IMR-90 (cell line): Measurements from ENCODE around the gene COL19A1. TPM values are rescaled to one million over a fixed set of nuclear protein-coding genes. Genes with fewer than 3 reads are reported as not detected.

Experiments
- ATAC-seq: fragments of 200-7000 bp; cut with Tn5 transposase; 2 replicates; pipeline ENCODE4 v1.9.1; 2020; ENCODE audit warnings: low read depth, mild to moderate bottlenecking, moderate library complexity
- BruUV-seq: library from RNA; stranded (reverse); fragments of 400-500 nt; replicated peaks from 2 replicates; lab custom pipeline; 2021; lab: Mats Ljungman, UMichigan
- CTCF ChIA-PET: fragments of 300-600 bp; formaldehyde crosslinking; extraction: SDS; loops from one replicate; lab custom pipeline; 2021; ENCODE audit warnings: antibody characterized with exemption; lab: Yijun Ruan, JAX
- POLR2A ChIA-PET: fragments of 300-600 bp; sonication (Branson Sonifier 250); formaldehyde crosslinking; loops from one replicate; lab custom pipeline; 2022; ENCODE audit warnings: antibody characterized with exemption; ENCODE audit not compliant: unreplicated experiment; lab: Charles Lee
- DNase-seq: peaks from one replicate; pipeline ENCODE4 v3.0.0; 2013
- H2AFZ ChIP-seq: replicated peaks from 2 replicates; pipeline ENCODE3; 2013; ENCODE audit warnings: low read length, mild to moderate bottlenecking; ENCODE audit not compliant: poor library complexity
- H2AK5ac ChIP-seq: 2 replicates; pipeline ENCODE4 v1.6.1; 2013; ENCODE audit warnings: low read depth, low read length, inconsistent platforms
- H2AK9ac ChIP-seq: replicated peaks from 2 replicates; pipeline ENCODE3; 2013; ENCODE audit warnings: mild to moderate bottlenecking, low read depth, low read length, moderate library complexity; ENCODE audit not compliant: poor library complexity
- H2BK120ac ChIP-seq: 2 replicates; pipeline ENCODE4 v1.6.1; 2013; ENCODE audit warnings: low read depth, low read length, inconsistent platforms
- H2BK15ac ChIP-seq: 3 replicates; pipeline ENCODE4 v1.6.1; 2013; ENCODE audit warnings: low read depth, low read length, inconsistent platforms
- H2BK20ac ChIP-seq: 2 replicates; pipeline ENCODE4 v1.6.1; 2013; ENCODE audit warnings: low read depth, mild to moderate bottlenecking, inconsistent platforms, low read length, moderate library complexity
- H2BK5ac ChIP-seq: 2 replicates; pipeline ENCODE4 v1.6.1; 2013; ENCODE audit warnings: mild to moderate bottlenecking, low read depth, low read length, inconsistent platforms; ENCODE audit not compliant: poor library complexity, severe bottlenecking
- H3K14ac ChIP-seq: replicated peaks from 2 replicates; pipeline ENCODE4 v1.6.1; 2013; ENCODE audit warnings: low read depth, low read length, inconsistent platforms
- H3K18ac ChIP-seq: 2 replicates; pipeline ENCODE4 v1.6.1; 2013; ENCODE audit warnings: low read depth, low read length, control low read depth
- H3K23ac ChIP-seq: 2 replicates; pipeline ENCODE4 v1.6.1; 2013; ENCODE audit warnings: low read depth, low read length, inconsistent platforms
- H3K27ac ChIP-seq: 2 replicates; pipeline ENCODE4 v1.5.1; 2013; ENCODE audit warnings: mild to moderate bottlenecking, control low read depth, low read length; ENCODE audit not compliant: insufficient read depth
- H3K27me3 ChIP-seq: 2 replicates; pipeline ENCODE4 v1.6.1; 2013; ENCODE audit warnings: low read length; ENCODE audit not compliant: control insufficient read depth, insufficient read depth
- H3K36me3 ChIP-seq: 2 replicates; pipeline ENCODE4 v1.6.1; 2013; ENCODE audit warnings: low read length, mixed read lengths; ENCODE audit not compliant: control insufficient read depth, insufficient read depth
- H3K4ac ChIP-seq: 2 replicates; pipeline ENCODE4 v1.6.1; 2013; ENCODE audit warnings: low read depth, low read length, inconsistent platforms
- H3K4me1 ChIP-seq: 2 replicates; pipeline ENCODE4 v1.6.1; 2013; ENCODE audit warnings: low read length, mixed read lengths; ENCODE audit not compliant: control insufficient read depth, insufficient read depth
- H3K4me2 ChIP-seq: 2 replicates; pipeline ENCODE4 v1.6.1; 2013; ENCODE audit warnings: low read depth, mild to moderate bottlenecking, control low read depth, low read length, moderate library complexity
- H3K4me3 ChIP-seq: 2 replicates; pipeline ENCODE4 v1.5.1; 2013; ENCODE audit warnings: low read depth, mild to moderate bottlenecking, control low read depth, low read length, moderate library complexity; ENCODE audit not compliant: insufficient read depth
- H3K56ac ChIP-seq: 2 replicates; pipeline ENCODE4 v1.6.1; 2013; ENCODE audit warnings: low read length, inconsistent platforms; ENCODE audit not compliant: insufficient read depth; ENCODE audit errors: extremely low read depth
- H3K79me1 ChIP-seq, 2 experiments: 2 replicates each; pipeline ENCODE4 v1.6.1; 2013; ENCODE audit warnings: low read length in 2 of 2, inconsistent platforms in 1 of 2, low read depth in 1 of 2
- H3K9ac ChIP-seq: 2 replicates; pipeline ENCODE4 v1.6.1; 2013; ENCODE audit warnings: low read depth, low read length, control low read depth
- H3K9me1 ChIP-seq: 2 replicates; pipeline ENCODE4 v1.6.1; 2013; ENCODE audit warnings: low read length, inconsistent platforms; ENCODE audit not compliant: insufficient read depth
- H3K9me3 ChIP-seq: 2 replicates; pipeline ENCODE4 v1.6.1; 2013; ENCODE audit warnings: low read length; ENCODE audit not compliant: control insufficient read depth, insufficient read depth
- H4K20me1 ChIP-seq: 2 replicates; pipeline ENCODE4 v1.6.1; 2013; ENCODE audit warnings: low read length, inconsistent platforms; ENCODE audit not compliant: insufficient read depth
- H4K5ac ChIP-seq: 2 replicates; pipeline ENCODE4 v1.6.1; 2013; ENCODE audit warnings: mild to moderate bottlenecking, low read depth, low read length, control low read depth
- H4K8ac ChIP-seq, 2 experiments: 2 replicates each; pipeline ENCODE4 v1.6.1; 2013; ENCODE audit warnings: low read depth in 2 of 2, low read length in 2 of 2, control low read depth in 1 of 2, inconsistent platforms in 1 of 2
- H4K91ac ChIP-seq: 2 replicates; pipeline ENCODE4 v1.6.1; 2013; ENCODE audit warnings: low read depth, low read length, inconsistent platforms; ENCODE audit not compliant: insufficient read depth
- BHLHE40 ChIP-seq: fragments of 150-350 bp; IDR thresholded peaks from 2 replicates; pipeline ENCODE4 v1.6.1; 2016; ENCODE audit warnings: mild to moderate bottlenecking, low read depth, low read length
- CEBPB ChIP-seq: IDR thresholded peaks from 2 replicates; pipeline ENCODE4 v1.6.1; 2012; ENCODE audit warnings: low read depth, low read length, improper control_type of control experiment
- CHD1 ChIP-seq: IDR thresholded peaks from 2 replicates; pipeline ENCODE4 v1.6.1; 2012; ENCODE audit warnings: low read depth, low read length, improper control_type of control experiment
- CTCF ChIP-seq: conservative IDR thresholded peaks from 2 replicates; pipeline ENCODE4 v1.5.1; 2012; ENCODE audit warnings: mild to moderate bottlenecking, low read depth, low read length, improper control_type of control experiment
- ELK1 ChIP-seq: fragments of 150-350 bp; IDR thresholded peaks from 2 replicates; pipeline ENCODE4 v1.6.1; 2016; ENCODE audit warnings: low read depth, mild to moderate bottlenecking, low read length, moderate library complexity, borderline replicate concordance
- FOS ChIP-seq: fragments of 150-350 bp; IDR thresholded peaks from 2 replicates; pipeline ENCODE4 v1.6.1; 2016; ENCODE audit warnings: low read depth, low read length
- MAFK ChIP-seq: IDR thresholded peaks from 2 replicates; pipeline ENCODE4 v1.6.1; 2012; ENCODE audit warnings: low read depth, low read length, improper control_type of control experiment
- MAZ ChIP-seq: IDR thresholded peaks from 2 replicates; pipeline ENCODE4 v1.6.1; 2012; ENCODE audit warnings: low read depth, mild to moderate bottlenecking, low read length, improper control_type of control experiment, moderate library complexity, borderline replicate concordance
- MXI1 ChIP-seq: IDR thresholded peaks from 2 replicates; pipeline ENCODE4 v1.6.1; 2012; ENCODE audit warnings: low read depth, mild to moderate bottlenecking, low read length, moderate library complexity, borderline replicate concordance
- NFE2L2 ChIP-seq: fragments of 150-350 bp; IDR thresholded peaks from 2 replicates; pipeline ENCODE4 v1.6.1; 2016; ENCODE audit warnings: low read depth, mild to moderate bottlenecking, low read length
- POLR2A ChIP-seq: IDR thresholded peaks from 2 replicates; pipeline ENCODE4 v1.6.1; 2012; ENCODE audit warnings: mild to moderate bottlenecking, low read depth, low read length
- RAD21 ChIP-seq: IDR thresholded peaks from 2 replicates; pipeline ENCODE4 v1.6.1; 2012; ENCODE audit warnings: low read length, improper control_type of control experiment
- RCOR1 ChIP-seq: IDR thresholded peaks from 2 replicates; pipeline ENCODE4 v1.6.1; 2012; ENCODE audit warnings: mild to moderate bottlenecking, low read length, improper control_type of control experiment; ENCODE audit not compliant: insufficient replicate concordance
- RFX5 ChIP-seq: IDR thresholded peaks from 2 replicates; pipeline ENCODE4 v1.8.0; 2012; ENCODE audit warnings: low read depth, mild to moderate bottlenecking, low read length, moderate library complexity
- SMC3 ChIP-seq: fragments of 150-350 bp; IDR thresholded peaks from 2 replicates; pipeline ENCODE4 v1.6.1; 2016; ENCODE audit warnings: low read depth, mild to moderate bottlenecking, antibody characterized with exemption, low read length, moderate library complexity
- USF2 ChIP-seq: fragments of 150-350 bp; IDR thresholded peaks from 2 replicates; pipeline ENCODE4 v1.6.1; 2017; ENCODE audit warnings: mild to moderate bottlenecking, antibody characterized with exemption, low read length, low read depth
- WGBS, 2 experiments: methylation state at CpG; one replicate each; pipeline versions ENCODE4 v1.1.5 to v1.1.7; 2013; ENCODE audit warnings: missing lambda C conversion rate in 2 of 2; ENCODE audit not compliant: insufficient read length in 1 of 2; ENCODE audit errors: extremely low coverage in 2 of 2; 5-methylcytosine and 5-hydroxymethylcytosine counted together
- dilution Hi-C: fragments of 300-500 bp; cut with HindIII; formaldehyde crosslinking; loops from one replicate; pipeline ENCODE4 v1.14.3; 2018; ENCODE audit warnings: low sequenced_read_pairs; ENCODE audit not compliant: unreplicated experiment
- in situ Hi-C: fragments of 300-500 bp; cut with MboI; formaldehyde crosslinking; loops from 3 replicates; pipeline ENCODE4 v1.14.3; 2019; ENCODE audit warnings: low sequenced_read_pairs, inconsistent platforms, mixed read lengths
- intact Hi-C: fragments of 100-400 bp; cut with micrococcal nuclease; formaldehyde crosslinking; loops from 2 replicates; pipeline ENCODE4 v1.10.0; 2022
- polyA plus RNA-seq, 3 experiments: library from polyadenylated mRNA; depleted of rRNA; stranded (reverse); fragments of >200 nt; gene quantifications; 2 replicates each; pipeline ENCODE4 v1.2.3, GENCODE V29; 2012; ENCODE audit warnings: low replicate concordance in 1 of 3
- total RNA-seq: library from RNA; depleted of rRNA; stranded (reverse); fragments of >200 nt; gene quantifications from 2 replicates; pipeline ENCODE4 v1.2.3, GENCODE V29; 2012

The COL19A1 gene
- total and polyA plus RNA-seq, 2 of the 4 experiments (the other 2 are of a cell fraction), result under 0.01 TPM; not detected in 1

DNA sequence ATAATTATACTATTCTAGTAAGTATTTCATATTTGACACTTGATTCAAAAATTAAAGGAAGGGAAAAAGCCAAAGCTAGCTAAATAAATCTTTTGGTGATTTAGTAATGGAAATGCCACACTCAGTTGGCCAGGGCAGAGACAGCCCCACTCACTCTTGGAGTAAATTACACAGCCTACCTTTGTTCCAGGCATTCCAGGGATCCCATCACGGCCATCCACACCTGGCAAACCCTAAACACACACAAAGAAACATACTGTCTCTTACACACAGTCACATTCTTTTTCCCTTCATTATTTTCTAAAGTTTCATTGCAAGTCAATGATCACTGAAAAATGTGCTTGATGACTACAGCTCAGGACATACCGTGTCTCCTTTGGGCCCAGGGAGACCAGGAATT, 388.4 kb downstream of the COL19A1 start:
- Histone ChIP-seq H2BK120ac (no peak overlapping the region), H2AK5ac (no peak overlapping the region), H3K36me3 (no peaks in the 10 kb centered on the region), H2AFZ (no peak overlapping the region), H3K9ac (no peak overlapping the region), H4K20me1 (no peaks in the 10 kb centered on the region), H2BK15ac (no peak overlapping the region), H3K27me3 (no peaks in the 10 kb centered on the region), H2BK20ac (no peak overlapping the region), H2BK5ac (no peak overlapping the region), H4K5ac (no peak overlapping the region), H3K27ac (no peak overlapping the region), H3K9me3 (no peaks in the 10 kb centered on the region), H3K4me1 (no peaks in the 10 kb centered on the region), H3K23ac (no peak overlapping the region), H3K4ac (no peak overlapping the region), H3K56ac (no peak overlapping the region), H3K79me1 (no peaks in the 10 kb centered on the region), H3K4me2 (no peak overlapping the region), H4K8ac (no peak overlapping the region), H3K9me1 (no peaks in the 10 kb centered on the region), H3K14ac (no peak overlapping the region), H3K18ac (no peak overlapping the region), H4K91ac (no peak overlapping the region), H3K4me3 (no peak overlapping the region), H2AK9ac (no peak overlapping the region)
- in situ Hi-C loops (no loop called here), intact Hi-C loops (no loop called here), dilution Hi-C loops (no loop called here)
- TF ChIP-seq CTCF, result no peak
- TF ChIP-seq NFE2L2, result no peak
- TF ChIP-seq POLR2A, result no peak
- no peak for TF ChIP-seq MXI1
- TF ChIP-seq SMC3, result no peak
- TF ChIP-seq CHD1, result no peak
- no peak for TF ChIP-seq MAZ
- TF ChIP-seq RCOR1, result no peak
- no peak for TF ChIP-seq MAFK
- no peak for TF ChIP-seq ELK1
- no peak for TF ChIP-seq RFX5
- TF ChIP-seq USF2, result no peak
- no peak for TF ChIP-seq FOS
- no peak for TF ChIP-seq CEBPB
- TF ChIP-seq BHLHE40, result no peak
- no peak for TF ChIP-seq RAD21
- BruUV-seq, result no TSS peak
- DNase-seq, result no peak
- ATAC-seq, result no peak
- ChIA-PET POLR2A (no interaction called here), CTCF (interaction anchor here (0.7 kb wide), 1 partner anchor 159 kb away, joined by 3 read pairs; no protein-coding TSS in a partner anchor)
- WGBS, 2 experiments, result 17% methylated on average over 1 of the region's 2 CpGs; no CpG with 5 or more reads in 1 of the 2 experiments
